Measurements from ENCODE around the gene PEX5.
A peak's percentile ranks its signal among the peaks of the same experiment; 100 is the strongest.
"Not testable (repeated sequence)": the region's sequence is repeated elsewhere in the genome, so short reads cannot be mapped to it uniquely, and the experiment has no call there.

Gene PEX5

DNA sequence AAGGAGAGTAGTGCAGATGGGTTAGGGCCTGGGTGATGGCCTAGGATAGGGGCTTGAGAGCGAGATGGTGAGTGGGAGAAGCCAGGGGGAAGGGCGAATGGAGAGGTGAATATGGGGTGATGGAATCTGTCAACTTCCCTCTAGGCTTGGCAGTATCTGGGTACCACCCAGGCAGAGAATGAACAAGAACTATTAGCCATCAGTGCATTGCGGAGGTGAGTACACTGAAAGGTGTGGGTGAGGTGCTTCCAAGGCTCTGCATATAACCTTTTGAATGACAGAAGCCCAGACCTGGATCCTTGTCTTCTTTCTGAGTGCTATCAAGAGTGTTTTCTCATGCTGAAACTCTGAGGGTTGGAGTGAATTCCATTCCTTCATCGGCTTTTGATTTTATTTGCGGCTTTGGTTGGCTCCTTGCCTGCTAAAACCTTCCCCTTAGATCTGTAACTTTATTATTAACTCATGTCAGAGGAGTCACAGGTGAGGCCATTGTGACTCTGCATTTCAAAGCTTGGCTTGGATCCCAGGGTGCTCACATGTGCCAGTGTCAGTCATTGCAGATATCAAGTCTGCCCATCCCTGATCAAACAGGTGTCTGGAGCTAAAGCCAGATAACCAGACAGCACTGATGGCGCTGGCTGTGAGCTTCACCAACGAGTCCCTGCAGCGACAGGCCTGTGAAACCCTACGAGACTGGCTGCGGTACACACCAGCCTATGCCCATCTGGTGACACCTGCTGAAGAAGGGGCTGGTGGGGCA lies 18.6 kb downstream of the PEX5 start:
- Histone ChIP-seq H3K9me3 (peaks cover 31% of the 10 kb centered on the region), H3K27me3 (no peaks in the 10 kb centered on the region), H3K4me3 (no peak overlapping the region), H3K9ac (no peak overlapping the region), H3K27ac (no peak overlapping the region), H3K4me2 (no peak overlapping the region), H4K20me1 (no peaks in the 10 kb centered on the region), H3K36me3 (peaks cover 96% of the 10 kb centered on the region), H3K4me1 (peaks cover 9% of the 10 kb centered on the region)
- no peak for TF ChIP-seq Cebpa-rat (IDR thresholded peaks at IDR 0.05)

GRCh38 chr12:7209958-7210357 lies 20.5 kb downstream of the PEX5 start:
- Histone ChIP-seq H3K27ac (no peak overlapping the region), H3K9me3 (peaks cover 31% of the 10 kb centered on the region), H3K9ac (no peak overlapping the region), H3K4me1 (peaks cover 9% of the 10 kb centered on the region), H4K20me1 (no peaks in the 10 kb centered on the region), H3K4me3 (no peak overlapping the region), H3K36me3 (peaks cover 77% of the 10 kb centered on the region), H3K27me3 (no peaks in the 10 kb centered on the region), H3K4me2 (no peak overlapping the region)
- no peak for TF ChIP-seq Cebpa-rat (IDR thresholded peaks at IDR 0.05)

- no peak for TF ChIP-seq Cebpa-rat (IDR thresholded peaks at IDR 0.05)
- Histone ChIP-seq H3K4me2 (no peak overlapping the region), H3K27ac (no peak overlapping the region), H3K4me3 (no peak overlapping the region), H4K20me1 (no peaks in the 10 kb centered on the region), H3K36me3 (peaks cover 71% of the 10 kb centered on the region), H3K4me1 (peaks cover 1% of the 10 kb centered on the region), H3K9me3 (peaks cover 31% of the 10 kb centered on the region), H3K9ac (no peak overlapping the region), H3K27me3 (no peaks in the 10 kb centered on the region)
These were observed 21.2 kb downstream of the PEX5 start for GRCh38 chr12:7210642-7211151.

DNA sequence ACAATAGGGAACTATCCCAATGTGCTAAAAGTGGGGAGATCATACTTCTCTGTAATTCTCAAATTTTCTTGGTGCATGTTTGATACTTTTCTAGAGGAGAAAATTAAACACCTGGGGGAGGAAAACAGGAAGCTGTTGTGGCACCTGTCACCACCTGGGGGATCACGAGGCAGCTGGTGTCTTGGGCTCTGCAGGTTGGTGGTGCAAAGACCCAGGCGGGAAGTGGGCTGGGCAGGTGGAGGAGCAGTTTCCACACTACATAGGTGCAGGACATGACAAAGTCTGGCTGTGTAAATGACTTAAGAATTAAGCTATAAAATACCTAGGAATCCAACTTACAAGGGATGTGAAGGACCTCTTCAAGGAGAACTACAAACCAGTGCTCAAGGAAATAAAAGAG lies 23.2 kb downstream of the PEX5 start:
- Histone ChIP-seq H3K27ac (no peak overlapping the region), H4K20me1 (no peaks in the 10 kb centered on the region), H3K4me3 (peak overlapping the region; percentile 6; the same call in 1 of the 2 replicates), H3K27me3 (no peaks in the 10 kb centered on the region), H3K9me3 (peaks cover 31% of the 10 kb centered on the region), H3K4me2 (no peak overlapping the region), H3K4me1 (no peaks in the 10 kb centered on the region), H3K36me3 (peaks cover 53% of the 10 kb centered on the region), H3K9ac (no peak overlapping the region)
- TF ChIP-seq Cebpa-rat (IDR thresholded peaks at IDR 0.05) = no peak

- Histone ChIP-seq H3K9me3 (peaks cover 31% of the 10 kb centered on the region), H3K36me3 (peaks cover 42% of the 10 kb centered on the region)
- H3K4me3 ChIP-seq, H3K27me3 ChIP-seq, H3K27ac ChIP-seq, H4K20me1 ChIP-seq, H3K4me2 ChIP-seq, H3K4me1 ChIP-seq, H3K9ac ChIP-seq: not testable (repeated sequence)
These were observed 24.3 kb downstream of the PEX5 start for GRCh38 chr12:7213745-7214144.

DNA sequence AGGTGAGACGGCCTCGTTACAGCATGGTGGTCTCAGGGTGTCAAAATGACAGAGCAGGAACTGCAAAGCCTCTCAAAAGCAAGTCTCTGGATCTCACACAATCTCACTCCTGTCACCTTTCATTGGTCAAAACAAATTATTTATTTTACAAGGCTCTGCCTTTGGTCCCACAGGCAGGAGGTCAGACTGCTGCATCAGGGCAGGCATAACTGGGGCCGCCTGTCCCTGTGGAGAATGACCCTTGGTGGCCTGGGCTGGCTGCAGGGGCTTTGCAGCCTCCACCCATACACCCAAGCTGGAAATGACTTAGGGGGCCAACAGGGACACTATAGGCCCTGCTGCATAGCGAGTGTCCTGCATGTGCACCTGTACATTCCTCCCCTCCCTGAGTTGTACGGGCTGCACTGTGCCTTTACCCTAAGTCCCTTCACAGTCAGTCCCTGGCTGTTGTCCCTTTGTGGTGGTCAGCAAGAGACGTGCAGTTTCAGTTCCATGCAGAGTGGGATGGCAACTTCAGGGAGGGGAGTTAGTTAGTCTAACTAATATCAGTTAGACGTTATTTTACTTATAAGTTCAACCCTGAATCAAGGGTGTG lies 28.1 kb downstream of the PEX5 start:
- Histone ChIP-seq H3K27me3 (no peaks in the 10 kb centered on the region), H3K4me1 (no peaks in the 10 kb centered on the region), H3K9me3 (peaks cover 3% of the 10 kb centered on the region), H3K36me3 (peaks cover 4% of the 10 kb centered on the region), H3K9ac (no peak overlapping the region), H3K4me3 (no peak overlapping the region), H3K27ac (no peak overlapping the region), H4K20me1 (no peaks in the 10 kb centered on the region), H3K4me2 (no peak overlapping the region)
- TF ChIP-seq Cebpa-rat (IDR thresholded peaks at IDR 0.05) = no peak

DNA sequence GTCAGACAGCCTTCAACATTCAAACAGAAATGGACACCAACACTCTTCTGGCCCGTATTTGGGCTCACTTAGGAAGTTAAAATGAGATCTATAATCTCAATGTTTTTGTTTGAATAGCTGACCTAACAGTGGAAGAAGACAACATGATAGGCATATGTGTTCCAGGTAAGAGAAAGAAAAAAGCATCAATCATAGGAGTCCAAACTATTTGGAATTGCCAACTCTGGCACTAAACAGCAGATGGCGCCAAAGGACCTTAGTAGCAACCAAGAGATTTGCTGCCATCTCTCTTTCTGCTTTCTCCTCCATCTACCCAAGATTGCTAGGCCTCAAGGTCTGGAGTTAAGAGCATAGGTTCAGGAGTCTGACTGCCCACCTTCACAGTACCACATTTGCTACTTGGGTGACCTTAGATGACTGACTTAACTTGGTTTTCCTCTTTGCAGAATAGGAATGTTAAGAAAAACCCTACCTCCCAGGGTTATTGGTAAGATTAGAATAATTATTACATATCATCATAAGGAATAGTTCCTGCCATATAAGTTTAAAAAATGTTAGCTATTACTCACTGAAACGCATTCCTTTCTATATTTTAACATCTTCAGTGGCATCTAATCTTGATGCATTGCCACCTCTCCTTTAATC lies 30.2 kb downstream of the PEX5 start:
- no peak overlapping the region for H3K9ac ChIP-seq
- no peaks in the 10 kb centered on the region for H3K27me3 ChIP-seq
- no peak overlapping the region for H3K4me3 ChIP-seq
- no peaks in the 10 kb centered on the region for H3K36me3 ChIP-seq
- H3K27ac ChIP-seq = no peak overlapping the region
- no peak overlapping the region for H3K4me2 ChIP-seq
- no peaks in the 10 kb centered on the region for H3K9me3 ChIP-seq
- H3K4me1 ChIP-seq = no peaks in the 10 kb centered on the region
- H4K20me1 ChIP-seq = no peaks in the 10 kb centered on the region
- TF ChIP-seq Cebpa-rat (IDR thresholded peaks at IDR 0.05) = no peak

GRCh38 chr12:7221486-7221885 lies 32.0 kb downstream of the PEX5 start:
- no peak overlapping the region for H3K4me3 ChIP-seq
- no peak overlapping the region for H3K9ac ChIP-seq
- no peak overlapping the region for H3K4me2 ChIP-seq
- H3K36me3 ChIP-seq = no peaks in the 10 kb centered on the region
- no peak for TF ChIP-seq Cebpa-rat (IDR thresholded peaks at IDR 0.05)
- no peak overlapping the region for H3K27ac ChIP-seq
- no peaks in the 10 kb centered on the region for H3K4me1 ChIP-seq
- no peaks in the 10 kb centered on the region for H4K20me1 ChIP-seq
- H3K9me3 ChIP-seq = no peaks in the 10 kb centered on the region
- no peaks in the 10 kb centered on the region for H3K27me3 ChIP-seq

GRCh38 chr12:7229741-7230140 lies 40.3 kb downstream of the PEX5 start:
- no peaks in the 10 kb centered on the region for H3K4me1 ChIP-seq
- H3K9me3 ChIP-seq = peaks cover 15% of the 10 kb centered on the region
- no peak for TF ChIP-seq Cebpa-rat (IDR thresholded peaks at IDR 0.05)
- no peaks in the 10 kb centered on the region for H3K36me3 ChIP-seq
- no peaks in the 10 kb centered on the region for H3K27me3 ChIP-seq
- H3K4me3 ChIP-seq = no peak overlapping the region
- H3K9ac ChIP-seq = no peak overlapping the region
- H3K4me2 ChIP-seq = no peak overlapping the region
- no peak overlapping the region for H3K27ac ChIP-seq
- H4K20me1 ChIP-seq = no peaks in the 10 kb centered on the region

GRCh38 chr12:7241404-7242005 lies 52.0 kb downstream of the PEX5 start:
- Histone ChIP-seq H4K20me1 (no peaks in the 10 kb centered on the region), H3K4me2 (no peak overlapping the region), H3K4me1 (no peaks in the 10 kb centered on the region), H3K9me3 (no peaks in the 10 kb centered on the region), H3K27ac (no peak overlapping the region), H3K4me3 (no peak overlapping the region), H3K36me3 (no peaks in the 10 kb centered on the region), H3K9ac (no peak overlapping the region), H3K27me3 (no peaks in the 10 kb centered on the region)
- TF ChIP-seq Cebpa-rat (IDR thresholded peaks at IDR 0.05) = no peak

Measured in BLaER1 (cell line).